ENCODE data around the gene RAX.

The RAX gene

DNA sequence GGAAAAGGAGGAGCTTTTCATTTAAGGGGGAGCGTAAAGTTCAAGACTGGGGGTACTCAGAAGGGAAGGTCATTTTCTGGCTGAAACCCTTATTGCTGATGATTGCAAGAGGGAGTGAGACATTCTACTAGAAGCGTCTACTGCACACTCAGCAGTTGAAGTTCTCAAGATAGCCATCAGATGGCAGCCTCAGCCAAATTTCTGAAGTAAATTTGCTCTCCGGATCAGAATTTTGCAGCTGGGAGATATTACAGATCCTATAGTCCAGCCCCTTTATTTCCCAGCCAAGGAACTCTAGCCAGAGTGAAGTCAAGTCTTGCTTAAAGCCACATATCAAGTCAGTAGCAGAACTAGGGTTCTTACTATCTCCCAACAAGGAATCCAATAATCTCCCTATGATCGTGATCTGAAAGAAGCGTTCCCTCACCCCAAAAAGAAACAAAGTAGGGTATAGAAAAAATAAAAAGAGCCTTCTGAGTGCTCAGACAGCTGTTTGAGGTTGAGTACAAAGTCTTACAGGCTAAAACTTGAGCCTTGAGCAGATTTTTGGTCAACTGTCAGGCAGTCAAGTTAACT, 24.0 kb downstream of the RAX start:
- CTCF ChIA-PET, result interaction anchor here (0.7 to 4.8 kb wide), 9 partner anchors 18 to 575 kb away, joined by 3 to 43 read pairs (median 4); no protein-coding TSS in a partner anchor
- DNase-seq (ENCODE audit: extremely low spot score), result peak; percentile 46
- POLR2A ChIA-PET, result no interaction called here
- TF ChIP-seq ELF4 (IDR thresholded peaks at IDR 0.05), result no peak
- TF ChIP-seq, protein P1, sequence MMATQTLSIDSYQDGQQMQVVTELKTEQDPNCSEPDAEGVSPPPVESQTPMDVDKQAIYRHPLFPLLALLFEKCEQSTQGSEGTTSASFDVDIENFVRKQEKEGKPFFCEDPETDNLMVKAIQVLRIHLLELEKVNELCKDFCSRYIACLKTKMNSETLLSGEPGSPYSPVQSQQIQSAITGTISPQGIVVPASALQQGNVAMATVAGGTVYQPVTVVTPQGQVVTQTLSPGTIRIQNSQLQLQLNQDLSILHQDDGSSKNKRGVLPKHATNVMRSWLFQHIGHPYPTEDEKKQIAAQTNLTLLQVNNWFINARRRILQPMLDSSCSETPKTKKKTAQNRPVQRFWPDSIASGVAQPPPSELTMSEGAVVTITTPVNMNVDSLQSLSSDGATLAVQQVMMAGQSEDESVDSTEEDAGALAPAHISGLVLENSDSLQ (IDR thresholded peaks at IDR 0.05), result no peak
- no peak for TF ChIP-seq L3MBTL2 (conservative IDR thresholded peaks at IDR 0.05)
- TF ChIP-seq SP1 (IDR thresholded peaks at IDR 0.05), result no peak
- no peak for TF ChIP-seq TARDBP (IDR thresholded peaks at IDR 0.05)
- TF ChIP-seq ZNF384 (IDR thresholded peaks at IDR 0.05), result no peak
- TF ChIP-seq FOXK2 (IDR thresholded peaks at IDR 0.05), result no peak
- TF ChIP-seq CTBP1 (IDR thresholded peaks at IDR 0.05; ENCODE audit: borderline replicate concordance), result no peak
- no peak for TF ChIP-seq NFRKB (IDR thresholded peaks at IDR 0.05)
- no peak for TF ChIP-seq BHLHE40 (IDR thresholded peaks at IDR 0.05; ENCODE audit: borderline replicate concordance)
- no peak for TF ChIP-seq FOXA1 (IDR thresholded peaks at IDR 0.05)
- no peak for TF ChIP-seq SUZ12 (IDR thresholded peaks at IDR 0.05)
- no peak for TF ChIP-seq FOXM1 (IDR thresholded peaks at IDR 0.05; ENCODE audit: borderline replicate concordance)

DNA sequence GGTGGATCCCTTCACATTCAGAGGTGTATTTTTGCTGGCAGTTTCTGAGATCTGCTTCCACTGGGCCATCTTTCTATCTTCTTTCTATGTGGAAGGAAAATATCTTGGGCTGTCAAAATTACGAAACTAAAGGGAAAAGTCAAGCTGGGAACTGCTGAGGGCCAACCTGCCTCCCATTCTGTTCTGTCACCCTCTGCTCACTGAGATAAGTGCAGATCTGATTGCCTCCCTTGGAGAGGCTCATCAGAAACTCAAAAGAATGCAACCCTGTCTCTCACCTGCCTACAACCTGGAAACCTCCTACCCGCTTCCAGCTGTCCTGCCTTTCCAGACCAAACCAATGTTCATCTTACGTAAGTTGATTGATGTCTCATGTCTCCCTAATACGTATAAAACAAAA, 26.5 kb downstream of the RAX start:
- no peak for TF ChIP-seq ARNT (IDR thresholded peaks at IDR 0.05)
- no peak for TF ChIP-seq BHLHE40 (IDR thresholded peaks at IDR 0.05; ENCODE audit: borderline replicate concordance)
- TF ChIP-seq, protein P1 (IDR thresholded peaks at IDR 0.05), result no peak
- no peak for TF ChIP-seq HDGF (IDR thresholded peaks at IDR 0.05; ENCODE audit: borderline replicate concordance)
- TF ChIP-seq TARDBP (IDR thresholded peaks at IDR 0.05), result no peak
- TF ChIP-seq ZNF384 (IDR thresholded peaks at IDR 0.05), result no peak
- TF ChIP-seq CTBP1 (IDR thresholded peaks at IDR 0.05; ENCODE audit: borderline replicate concordance), result no peak
- no peak for TF ChIP-seq ELF4 (IDR thresholded peaks at IDR 0.05)
- no peak for TF ChIP-seq FOXA1 (IDR thresholded peaks at IDR 0.05)
- TF ChIP-seq FOXM1 (IDR thresholded peaks at IDR 0.05; ENCODE audit: borderline replicate concordance), result no peak
- no peak for TF ChIP-seq SUZ12 (IDR thresholded peaks at IDR 0.05)
- no peak for TF ChIP-seq L3MBTL2 (conservative IDR thresholded peaks at IDR 0.05)
- TF ChIP-seq FOXK2 (IDR thresholded peaks at IDR 0.05), result no peak
- no peak for TF ChIP-seq LEF1 (IDR thresholded peaks at IDR 0.05; ENCODE audit: borderline replicate concordance)
- TF ChIP-seq SP1 (IDR thresholded peaks at IDR 0.05), result no peak
- no peak for TF ChIP-seq NFRKB (IDR thresholded peaks at IDR 0.05)
- CTCF ChIA-PET, result interaction anchor here (4.8 kb wide), 1 partner anchor 156 kb away, joined by 43 read pairs; no protein-coding TSS in a partner anchor
- POLR2A ChIA-PET, result no interaction called here
- no peak for DNase-seq (ENCODE audit: extremely low spot score)

DNA sequence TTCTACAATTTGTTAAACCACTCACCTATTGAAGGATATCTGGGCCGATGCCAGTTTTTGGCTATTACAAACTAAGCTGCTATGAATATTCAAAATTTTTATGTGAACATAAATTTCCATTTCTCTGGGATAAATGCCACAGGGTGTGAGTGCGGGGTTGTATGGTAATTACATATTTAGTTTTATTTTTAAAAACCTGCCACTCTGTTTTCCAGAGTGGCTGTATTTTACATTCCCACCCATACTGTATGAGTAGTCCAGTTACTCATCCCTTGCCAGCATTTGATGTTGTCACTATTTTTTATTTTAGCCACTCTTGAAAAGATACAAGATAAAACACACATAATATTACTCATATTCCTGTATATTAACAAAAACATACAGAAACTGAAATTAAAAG, 30.3 kb downstream of the RAX start:
- no peak for TF ChIP-seq L3MBTL2 (conservative IDR thresholded peaks at IDR 0.05)
- TF ChIP-seq, protein P1 (IDR thresholded peaks at IDR 0.05), result no peak
- TF ChIP-seq CTBP1 (IDR thresholded peaks at IDR 0.05; ENCODE audit: borderline replicate concordance), result no peak
- no peak for TF ChIP-seq SP1 (IDR thresholded peaks at IDR 0.05)
- no peak for TF ChIP-seq BHLHE40 (IDR thresholded peaks at IDR 0.05; ENCODE audit: borderline replicate concordance)
- no peak for TF ChIP-seq LEF1 (IDR thresholded peaks at IDR 0.05; ENCODE audit: borderline replicate concordance)
- TF ChIP-seq ARNT (IDR thresholded peaks at IDR 0.05), result no peak
- no peak for TF ChIP-seq HDGF (IDR thresholded peaks at IDR 0.05; ENCODE audit: borderline replicate concordance)
- POLR2A ChIA-PET, result no interaction called here
- CTCF ChIA-PET, result no interaction called here
- DNase-seq (ENCODE audit: extremely low spot score), result no peak

DNA sequence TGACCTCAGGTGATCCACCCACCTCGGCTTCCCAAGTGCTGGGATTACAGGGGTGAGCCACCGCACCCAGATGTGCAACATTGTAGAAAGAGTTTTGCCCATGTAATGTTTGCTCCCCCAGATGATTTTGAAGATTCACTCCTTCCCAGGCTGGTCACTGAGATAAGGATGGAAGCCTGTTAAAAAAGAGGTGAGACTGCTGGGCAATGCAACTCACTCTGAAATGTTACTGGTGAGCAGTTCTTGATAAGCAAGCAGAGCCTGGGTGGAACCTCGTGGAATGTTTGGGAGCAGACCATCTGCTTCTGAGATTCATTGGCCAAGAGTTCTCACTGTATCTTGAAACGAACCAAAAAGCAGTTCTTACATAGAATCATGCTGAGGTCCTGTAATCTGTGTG, 33.6 kb downstream of the RAX start:
- no peak for DNase-seq (ENCODE audit: extremely low spot score)
- TF ChIP-seq CTBP1 (IDR thresholded peaks at IDR 0.05; ENCODE audit: borderline replicate concordance) (no peak), FOXA1 (IDR thresholded peaks at IDR 0.05) (no peak), HDGF (IDR thresholded peaks at IDR 0.05; ENCODE audit: borderline replicate concordance) (no peak), FOXK2 (IDR thresholded peaks at IDR 0.05) (no peak), SP1 (IDR thresholded peaks at IDR 0.05) (no peak), ELF4 (IDR thresholded peaks at IDR 0.05) (no peak), LEF1 (IDR thresholded peaks at IDR 0.05; ENCODE audit: borderline replicate concordance) (no peak), NFRKB (IDR thresholded peaks at IDR 0.05) (no peak), ARNT (IDR thresholded peaks at IDR 0.05) (no peak), ZNF384 (IDR thresholded peaks at IDR 0.05) (no peak)
- TF ChIP-seq, protein P1 (IDR thresholded peaks at IDR 0.05), result no peak
- ChIA-PET POLR2A (no interaction called here), CTCF (no interaction called here)

DNA sequence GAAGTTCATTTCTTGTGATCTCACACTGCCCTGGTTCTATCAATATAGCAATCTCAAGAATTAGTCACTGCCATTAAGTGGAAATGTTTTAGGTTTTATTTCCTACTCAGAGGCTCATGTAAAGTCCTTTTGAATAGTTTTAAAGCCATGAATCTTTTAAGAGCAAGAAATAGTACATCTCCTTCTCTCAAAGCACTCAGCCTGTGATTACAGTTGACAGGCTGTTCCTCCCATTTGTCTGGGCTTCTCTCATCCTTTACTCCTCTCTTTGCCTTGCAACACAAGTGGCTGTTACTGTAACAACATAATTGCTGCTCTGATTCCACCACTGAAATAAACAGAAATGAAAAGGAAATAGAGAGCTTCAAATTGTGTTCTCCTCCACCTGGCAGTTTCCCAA, 34.9 kb downstream of the RAX start:
- TF ChIP-seq TARDBP (IDR thresholded peaks at IDR 0.05) (no peak), ARNT (IDR thresholded peaks at IDR 0.05) (no peak), LEF1 (IDR thresholded peaks at IDR 0.05; ENCODE audit: borderline replicate concordance) (no peak), FOXA1 (IDR thresholded peaks at IDR 0.05) (no peak), ZNF384 (IDR thresholded peaks at IDR 0.05) (no peak), HDGF (IDR thresholded peaks at IDR 0.05; ENCODE audit: borderline replicate concordance) (no peak), NFRKB (IDR thresholded peaks at IDR 0.05) (no peak), SP1 (IDR thresholded peaks at IDR 0.05) (no peak), CTBP1 (IDR thresholded peaks at IDR 0.05; ENCODE audit: borderline replicate concordance) (no peak), SUZ12 (IDR thresholded peaks at IDR 0.05) (no peak), FOXK2 (IDR thresholded peaks at IDR 0.05) (no peak)
- ChIA-PET CTCF (no interaction called here), POLR2A (no interaction called here)
- DNase-seq (ENCODE audit: extremely low spot score), result no peak

Data from HEK293T (cell line).